ENCODE data around the gene CENPQ. TPM values are rescaled to one million over a fixed set of nuclear protein-coding genes. Genes with fewer than 3 reads are reported as not detected.

CENPQ gene
- total RNA-seq, 1 experiment from 2014 or later = 5.5 TPM

- no peak overlapping the region for H3K27ac ChIP-seq (ENCODE audit: low read length)
- ChIA-PET POLR2A (no interaction called here), CTCF (interaction anchor here (0.6 kb wide), 1 partner anchor 555 kb away, joined by 3 read pairs; no protein-coding TSS in a partner anchor)
- H3K4me3 ChIP-seq (ENCODE audit: low read depth in 2 of 2, low read length in 2 of 2) = no peak overlapping the region
- H3K36me3 ChIP-seq (ENCODE audit: control insufficient read depth, insufficient read depth, low read length) = no peaks in the 10 kb centered on the region
- H3K4me1 ChIP-seq (ENCODE audit: control insufficient read depth, insufficient read depth, low read length) = no peaks in the 10 kb centered on the region
- no peaks in the 10 kb centered on the region for H3K9me3 ChIP-seq (ENCODE audit: control insufficient read depth, insufficient read depth, low read depth, low read length)
- H3K27me3 ChIP-seq (ENCODE audit: control insufficient read depth, insufficient read depth, low read length) = no peaks in the 10 kb centered on the region
- no peak for TF ChIP-seq TCF7L2 (IDR thresholded peaks at IDR 0.05; ENCODE audit: low read depth, low read length)
- TF ChIP-seq REST (IDR thresholded peaks at IDR 0.05; ENCODE audit: insufficient read depth in 1 of 2, low read depth in 2 of 2, low read length in 1 of 2) = no peak
- TF ChIP-seq CTCF (IDR thresholded peaks at IDR 0.05) = no peak
- no peak for TF ChIP-seq SIN3A (IDR thresholded peaks at IDR 0.05; ENCODE audit: borderline replicate concordance, insufficient read depth, low read depth, low read length)
- TF ChIP-seq POLR2AphosphoS5 (IDR thresholded peaks at IDR 0.05; ENCODE audit: low read depth, low read length) = no peak
- BruUV-seq (replicated peaks) = no TSS peak
- in situ Hi-C loops (cut with HindIII; ENCODE audit: low pct_unique_long_range_greater_than_20kb, low sequenced_read_pairs) (no loop called here), intact Hi-C loops (cut with micrococcal nuclease; ENCODE audit: unreplicated experiment) (no loop called here)
- DNase-seq (ENCODE audit: low read depth, low spot score) (no peak), ATAC-seq (no peak)
Measured at GRCh38 chr6:49524541-49524940, 61.4 kb downstream of the CENPQ start.

GRCh38 chr6:49526598-49526997, 63.4 kb downstream of the CENPQ start:
- in situ Hi-C loops (cut with HindIII; ENCODE audit: low pct_unique_long_range_greater_than_20kb, low sequenced_read_pairs) (no loop called here), intact Hi-C loops (cut with micrococcal nuclease; ENCODE audit: unreplicated experiment) (no loop called here)
- BruUV-seq (replicated peaks) = no TSS peak
- no peak overlapping the region for H3K4me3 ChIP-seq (ENCODE audit: low read depth in 2 of 2, low read length in 2 of 2)
- ChIA-PET POLR2A (no interaction called here), CTCF (no interaction called here)
- DNase-seq (ENCODE audit: low read depth, low spot score) (no peak), ATAC-seq (no peak)
- no peaks in the 10 kb centered on the region for H3K4me1 ChIP-seq (ENCODE audit: control insufficient read depth, insufficient read depth, low read length)
- no peaks in the 10 kb centered on the region for H3K27me3 ChIP-seq (ENCODE audit: control insufficient read depth, insufficient read depth, low read length)
- TF ChIP-seq CTCF (IDR thresholded peaks at IDR 0.05) (no peak), SIN3A (IDR thresholded peaks at IDR 0.05; ENCODE audit: borderline replicate concordance, insufficient read depth, low read depth, low read length) (no peak), POLR2AphosphoS5 (IDR thresholded peaks at IDR 0.05; ENCODE audit: low read depth, low read length) (no peak), REST (IDR thresholded peaks at IDR 0.05; ENCODE audit: insufficient read depth in 1 of 2, low read depth in 2 of 2, low read length in 1 of 2) (no peak), TCF7L2 (IDR thresholded peaks at IDR 0.05; ENCODE audit: low read depth, low read length) (no peak)
- no peaks in the 10 kb centered on the region for H3K9me3 ChIP-seq (ENCODE audit: control insufficient read depth, insufficient read depth, low read depth, low read length)
- no peak overlapping the region for H3K27ac ChIP-seq (ENCODE audit: low read length)
- H3K36me3 ChIP-seq (ENCODE audit: control insufficient read depth, insufficient read depth, low read length) = no peaks in the 10 kb centered on the region

Measured in Panc1 (cell line).